ENCODE measurements around the gene GRP. TPM values are rescaled to one million over a fixed set of nuclear protein-coding genes. Genes with fewer than 3 reads are reported as not detected.
A peak's percentile ranks its signal among the peaks of the same experiment; 100 is the strongest.

Gene GRP
- polyA plus RNA-seq (ENCODE audit: insufficient read length in 3 of 3): 1 to 10 TPM in 1 of 3 donors, under 1 TPM in 2; 0.27 to 1.3 (median 0.53) TPM
- long read RNA-seq, donor 1, partial matches to known transcripts: 0 of 1 reads
- long read RNA-seq, donor 1, other reads (novel, unspliced or antisense): 0 of 1 reads
- long read RNA-seq, donor 2: 0 reads
- long read RNA-seq, donor 3, partial matches to known transcripts: 0 of 1 reads
- long read RNA-seq, donor 3, other reads (novel, unspliced or antisense): 0 of 1 reads
- long read RNA-seq, donor 4: 0 reads
- long read RNA-seq, donor 5: 0 reads
- long read RNA-seq, donor 6: 0 reads
- long read RNA-seq, donor 7, partial matches to known transcripts: 0 of 1 reads
- long read RNA-seq, donor 7, other reads (novel, unspliced or antisense): 0 of 1 reads
- long read RNA-seq, donor 8: 0 reads
- long read RNA-seq, donor 9: 0 reads
- long read RNA-seq, donor 10: 0 reads
- long read RNA-seq, donor 11: 0 reads
- long read RNA-seq, donor 12, partial matches to known transcripts: 0 of 2 reads
- long read RNA-seq, donor 12, other reads (novel, unspliced or antisense): 0 of 2 reads
- long read RNA-seq, donor 13: 0 reads
- long read RNA-seq, donor 14: 0 reads
- long read RNA-seq, donor 15: 0 reads
- long read RNA-seq, donor 16, partial matches to known transcripts: 0 of 2 reads
- long read RNA-seq, donor 16, other reads (novel, unspliced or antisense): 0 of 2 reads

- no peak for DNase-seq
Measured at GRCh38 chr18:59219672-59220163, at the start of gene GRP. TSS of gene GRP (plus strand) at chr18:59220158. CDS start at chr18:59220266, 108 bp downstream.

- no peak for DNase-seq
Measured at GRCh38 chr18:59172664-59173249, 47.2 kb upstream of the GRP start.

- DNase-seq: no peak
Measured at GRCh38 chr18:59177485-59177884, 42.5 kb upstream of the GRP start.

- DNase-seq: peak; percentile 1
Measured at GRCh38 chr18:59180150-59180845, 39.7 kb upstream of the GRP start.

GRCh38 chr18:59182673-59183072 lies 37.3 kb upstream of the GRP start:
- DNase-seq: no peak

- no peak for DNase-seq
Measured at GRCh38 chr18:59189008-59189407, 30.9 kb upstream of the GRP start.

- DNase-seq: no peak
Measured at GRCh38 chr18:59189746-59190145, 30.2 kb upstream of the GRP start.

- no peak for DNase-seq
Measured at GRCh38 chr18:59196161-59196725, 23.7 kb upstream of the GRP start.

GRCh38 chr18:59197636-59198035 lies 22.3 kb upstream of the GRP start:
- no peak for DNase-seq

- DNase-seq: no peak
Measured at GRCh38 chr18:59198215-59198614, 21.7 kb upstream of the GRP start.

- DNase-seq: no peak
Measured at GRCh38 chr18:59200787-59201186, 19.2 kb upstream of the GRP start.

- DNase-seq: no peak
Measured at GRCh38 chr18:59202258-59202820, 17.6 kb upstream of the GRP start.

- no peak for DNase-seq
Measured at GRCh38 chr18:59207506-59207905, 12.5 kb upstream of the GRP start.

- DNase-seq: no peak
Measured at GRCh38 chr18:59208602-59209125, 11.3 kb upstream of the GRP start.

GRCh38 chr18:59210299-59210698 lies 9.7 kb upstream of the GRP start:
- DNase-seq: no peak

- DNase-seq: no peak
Measured at GRCh38 chr18:59211629-59212028, 8.3 kb upstream of the GRP start.

GRCh38 chr18:59218018-59218417 lies 1.9 kb upstream of the GRP start:
- no peak for DNase-seq

GRCh38 chr18:59220164-59220783 lies 316 bp downstream of the GRP start:
- no peak for DNase-seq

GRCh38 chr18:59220784-59221765 lies 1.1 kb downstream of the GRP start:
- no peak for DNase-seq
